A549 (cell line): ENCODE measurements around the gene TCEA2. TPM values are rescaled to one million over a fixed set of nuclear protein-coding genes. Genes with fewer than 3 reads are reported as not detected.

ENCODE experiments used
- ATAC-seq, 2 experiments: fragments of 200-7000 bp in 1 of 2; fragments of >200 bp in 1 of 2; cut with Nextera tagmentation in 1 of 2; cut with Tn5 transposase in 1 of 2; 3 replicates each; pipeline versions ENCODE4 v1.8.0 to v1.9.1; 2018 to 2020; ENCODE audit warnings: mild to moderate bottlenecking in 1 of 2, moderate library complexity in 1 of 2
- CTCF ChIA-PET: fragments of 300-600 bp; sonication (Branson Sonifier 250); formaldehyde crosslinking; extraction: SDS; loops from one replicate; lab custom pipeline; 2021; ENCODE audit warnings: antibody characterized with exemption, inconsistent platforms; lab: Yijun Ruan, JAX
- POLR2A ChIA-PET: fragments of 350-600 bp; formaldehyde crosslinking; extraction: SDS; loops from one replicate; lab custom pipeline; 2021; ENCODE audit warnings: antibody characterized with exemption, inconsistent platforms; lab: Yijun Ruan, JAX
- DNase-seq, 2 experiments: peaks; one replicate each; pipeline versions ENCODE4 v3.0.0 to v3.0.0-alpha.2; 2011 to 2016; ENCODE audit warnings: low read depth in 1 of 2, low spot score in 1 of 2
- FAIRE-seq: peaks from 2 replicates; lab custom pipeline; 2011; peaks lifted over from hg19 to GRCh38; lab: Jason Lieb, UNC
- H3K27ac ChIP-seq, 2 experiments: fragments of >200 bp; sonication (Bioruptor Twin); formaldehyde crosslinking; 3 replicates each; pipeline ENCODE4 v1.5.1; 2016 to 2017
- H3K4me1 ChIP-seq: fragments of >200 bp; sonication (Bioruptor Twin); formaldehyde crosslinking; 3 replicates; pipeline ENCODE4 v1.6.1; 2016
- H3K4me2 ChIP-seq: fragments of >200 bp; sonication (Bioruptor Twin); formaldehyde crosslinking; 3 replicates; pipeline ENCODE4 v1.6.1; 2016
- H3K4me3 ChIP-seq: fragments of >200 bp; sonication (Bioruptor Twin); formaldehyde crosslinking; 3 replicates; pipeline ENCODE4 v1.5.1; 2016
- H3K9me3 ChIP-seq: fragments of >200 bp; sonication (Bioruptor Twin); formaldehyde crosslinking; 3 replicates; pipeline ENCODE4 v1.6.1; 2016
- GATA3 ChIP-seq: IDR thresholded peaks from 2 replicates; pipeline ENCODE4 v1.6.1; 2012; ENCODE audit warnings: borderline replicate concordance
- JUN ChIP-seq, 2 experiments: fragments of >200 bp; sonication (Bioruptor Twin); formaldehyde crosslinking; IDR thresholded peaks; 2 replicates in 1 of 2; 3 replicates in 1 of 2; pipeline ENCODE4 v1.6.1; 2016 to 2017
- JUNB ChIP-seq: fragments of >200 bp; sonication (Bioruptor Twin); formaldehyde crosslinking; IDR thresholded peaks from 2 replicates; pipeline ENCODE4 v1.6.1; 2016
- MAFK ChIP-seq: fragments of 450-650 bp; IDR thresholded peaks from 2 replicates; pipeline ENCODE4 v1.6.1; 2014; ENCODE audit not compliant: partially characterized antibody
- PHF8 ChIP-seq: fragments of 200-600 bp; sonication (generic); IDR thresholded peaks from 2 replicates; pipeline ENCODE4 v1.6.1; 2016; ENCODE audit warnings: low read depth, mild to moderate bottlenecking, antibody characterized with exemption, moderate library complexity, borderline replicate concordance
- POLR2A ChIP-seq: IDR thresholded peaks from 2 replicates; pipeline ENCODE4 v1.6.1; 2012; ENCODE audit warnings: mild to moderate bottlenecking, low read length
- POLR2AphosphoS2 ChIP-seq: conservative IDR thresholded peaks from 2 replicates; pipeline ENCODE4 v1.6.1; 2012; ENCODE audit warnings: low read length, improper control_type of control experiment, inconsistent platforms
- RNF2 ChIP-seq: fragments of 200-600 bp; sonication (generic); IDR thresholded peaks from 2 replicates; pipeline ENCODE4 v1.6.1; 2016; ENCODE audit warnings: low read depth, mild to moderate bottlenecking, antibody characterized with exemption, moderate library complexity, borderline replicate concordance
- SMC3 ChIP-seq: fragments of >200 bp; sonication (Bioruptor Twin); formaldehyde crosslinking; IDR thresholded peaks from 3 replicates; pipeline ENCODE4 v1.6.1; 2018; ENCODE audit warnings: inconsistent platforms
- SREBF2 ChIP-seq: fragments of 450-650 bp; IDR thresholded peaks from 2 replicates; pipeline ENCODE4 v1.6.1; 2014; ENCODE audit warnings: mild to moderate bottlenecking, moderate library complexity
- ZFP36 ChIP-seq: fragments of 450-650 bp; IDR thresholded peaks from 2 replicates; pipeline ENCODE4 v1.6.1; 2014; ENCODE audit warnings: borderline replicate concordance; ENCODE audit not compliant: partially characterized antibody
- ZSCAN20 ChIP-seq: fragments of 250-450 bp; sonication (Bioruptor Pico); IDR thresholded peaks from 2 replicates; pipeline ENCODE4 v1.8.0; 2022; ENCODE audit warnings: mild to moderate bottlenecking, moderate library complexity
- WGBS: methylation state at CpG from one replicate; pipeline ENCODE4 v1.1.6; 2017; ENCODE audit errors: missing lambda C conversion rate; 5-methylcytosine and 5-hydroxymethylcytosine counted together
- polyA plus RNA-seq, 4 experiments: library from polyadenylated mRNA; depleted of rRNA in 3 of 4; stranded (reverse); fragments of >200 nt; fragmentation: RNase III in 1 of 4; extraction: RNeasy Plus Mini Kit Qiagen cat#74134 plus additional on column Dnase treatment in 1 of 4; gene quantifications; 2 replicates in 3 of 4; 3 replicates in 1 of 4; pipeline ENCODE4 v1.2.3, GENCODE V29; 2011 to 2017
- TF ChIP-seq, protein P1 (sequence below): fragments of 150-350 bp; IDR thresholded peaks from 2 replicates; pipeline ENCODE4 v1.6.1; 2014; ENCODE audit warnings: low read depth, mild to moderate bottlenecking, low read length
- TF ChIP-seq, protein P2 (sequence below): IDR thresholded peaks from 2 replicates; pipeline ENCODE4 v1.6.1; 2012; ENCODE audit warnings: low read depth, borderline replicate concordance
- TF ChIP-seq, protein P3 (sequence below): IDR thresholded peaks from 2 replicates; pipeline ENCODE4 v1.6.1; 2012
- TF ChIP-seq, protein P4 (sequence below): IDR thresholded peaks from 2 replicates; pipeline ENCODE4 v1.6.1; 2012
- TF ChIP-seq, protein P5 (sequence below): fragments of >200 bp; sonication (Bioruptor Twin); formaldehyde crosslinking; IDR thresholded peaks from 3 replicates; pipeline ENCODE4 v1.6.1; 2016
- TF ChIP-seq, protein P6 (sequence below): fragments of 250-450 bp; sonication (Bioruptor Pico); IDR thresholded peaks from 2 replicates; pipeline ENCODE4 v1.5.0; 2020; ENCODE audit warnings: low read depth, mild to moderate bottlenecking, moderate library complexity
- TF ChIP-seq, protein P7 (sequence below): fragments of >200 bp; sonication (Bioruptor Twin); formaldehyde crosslinking; IDR thresholded peaks from 2 replicates; pipeline ENCODE4 v1.6.1; 2016
- TF ChIP-seq, protein P8 (sequence below): fragments of 200-600 bp; sonication (generic); IDR thresholded peaks from 2 replicates; pipeline ENCODE4 v1.6.1; 2016; ENCODE audit warnings: antibody characterized with exemption, mild to moderate bottlenecking, moderate library complexity

TCEA2 gene
- polyA plus RNA-seq, 2 of the 4 experiments (the other 2 are of a cell fraction) = 11.2 to 29.8 TPM

DNA sequence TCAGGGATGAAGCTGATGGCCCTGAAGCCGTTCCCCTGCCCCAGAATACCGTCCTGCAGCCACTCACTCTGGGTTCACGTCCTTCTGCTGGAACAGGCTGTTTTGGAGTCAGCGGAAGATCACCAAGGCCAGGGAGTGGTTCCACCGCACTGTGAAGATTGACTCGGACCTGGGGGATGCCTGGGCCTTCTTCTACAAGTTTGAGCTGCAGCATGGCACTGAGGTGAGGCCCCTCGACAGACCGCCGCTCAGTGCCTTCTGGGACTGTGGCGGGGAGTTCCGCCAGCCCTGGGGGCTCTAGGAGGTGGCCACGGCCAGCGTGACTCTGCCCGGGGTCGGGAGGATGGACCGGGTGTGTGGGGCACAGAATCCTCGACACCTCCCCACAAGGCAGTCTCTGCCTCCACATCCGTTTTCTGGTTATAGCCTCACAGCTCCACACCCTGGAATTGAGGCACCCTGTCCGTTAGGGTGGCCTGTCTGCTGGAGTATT, 31.1 kb upstream of the TCEA2 start:
- ATAC-seq = no peak
- Histone ChIP-seq H3K4me3 (no peak overlapping the region), H3K9me3 (no peaks in the 10 kb centered on the region)
- CTCF ChIA-PET = interaction anchor here (1.4 to 1.5 kb wide), 2 partner anchors 9 to 58 kb away, joined by 4 read pairs; no protein-coding TSS in a partner anchor
- TF ChIP-seq, protein P1, sequence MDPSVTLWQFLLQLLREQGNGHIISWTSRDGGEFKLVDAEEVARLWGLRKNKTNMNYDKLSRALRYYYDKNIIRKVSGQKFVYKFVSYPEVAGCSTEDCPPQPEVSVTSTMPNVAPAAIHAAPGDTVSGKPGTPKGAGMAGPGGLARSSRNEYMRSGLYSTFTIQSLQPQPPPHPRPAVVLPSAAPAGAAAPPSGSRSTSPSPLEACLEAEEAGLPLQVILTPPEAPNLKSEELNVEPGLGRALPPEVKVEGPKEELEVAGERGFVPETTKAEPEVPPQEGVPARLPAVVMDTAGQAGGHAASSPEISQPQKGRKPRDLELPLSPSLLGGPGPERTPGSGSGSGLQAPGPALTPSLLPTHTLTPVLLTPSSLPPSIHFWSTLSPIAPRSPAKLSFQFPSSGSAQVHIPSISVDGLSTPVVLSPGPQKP = no peak
- TF ChIP-seq, protein P2, sequence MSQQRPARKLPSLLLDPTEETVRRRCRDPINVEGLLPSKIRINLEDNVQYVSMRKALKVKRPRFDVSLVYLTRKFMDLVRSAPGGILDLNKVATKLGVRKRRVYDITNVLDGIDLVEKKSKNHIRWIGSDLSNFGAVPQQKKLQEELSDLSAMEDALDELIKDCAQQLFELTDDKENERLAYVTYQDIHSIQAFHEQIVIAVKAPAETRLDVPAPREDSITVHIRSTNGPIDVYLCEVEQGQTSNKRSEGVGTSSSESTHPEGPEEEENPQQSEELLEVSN = no peak
- TF ChIP-seq, protein P3, sequence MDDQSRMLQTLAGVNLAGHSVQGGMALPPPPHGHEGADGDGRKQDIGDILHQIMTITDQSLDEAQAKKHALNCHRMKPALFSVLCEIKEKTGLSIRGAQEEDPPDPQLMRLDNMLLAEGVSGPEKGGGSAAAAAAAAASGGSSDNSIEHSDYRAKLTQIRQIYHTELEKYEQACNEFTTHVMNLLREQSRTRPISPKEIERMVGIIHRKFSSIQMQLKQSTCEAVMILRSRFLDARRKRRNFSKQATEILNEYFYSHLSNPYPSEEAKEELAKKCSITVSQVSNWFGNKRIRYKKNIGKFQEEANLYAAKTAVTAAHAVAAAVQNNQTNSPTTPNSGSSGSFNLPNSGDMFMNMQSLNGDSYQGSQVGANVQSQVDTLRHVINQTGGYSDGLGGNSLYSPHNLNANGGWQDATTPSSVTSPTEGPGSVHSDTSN = no peak
- TF ChIP-seq, protein P4, sequence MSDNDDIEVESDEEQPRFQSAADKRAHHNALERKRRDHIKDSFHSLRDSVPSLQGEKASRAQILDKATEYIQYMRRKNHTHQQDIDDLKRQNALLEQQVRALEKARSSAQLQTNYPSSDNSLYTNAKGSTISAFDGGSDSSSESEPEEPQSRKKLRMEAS = no peak
- TF ChIP-seq, protein P5, sequence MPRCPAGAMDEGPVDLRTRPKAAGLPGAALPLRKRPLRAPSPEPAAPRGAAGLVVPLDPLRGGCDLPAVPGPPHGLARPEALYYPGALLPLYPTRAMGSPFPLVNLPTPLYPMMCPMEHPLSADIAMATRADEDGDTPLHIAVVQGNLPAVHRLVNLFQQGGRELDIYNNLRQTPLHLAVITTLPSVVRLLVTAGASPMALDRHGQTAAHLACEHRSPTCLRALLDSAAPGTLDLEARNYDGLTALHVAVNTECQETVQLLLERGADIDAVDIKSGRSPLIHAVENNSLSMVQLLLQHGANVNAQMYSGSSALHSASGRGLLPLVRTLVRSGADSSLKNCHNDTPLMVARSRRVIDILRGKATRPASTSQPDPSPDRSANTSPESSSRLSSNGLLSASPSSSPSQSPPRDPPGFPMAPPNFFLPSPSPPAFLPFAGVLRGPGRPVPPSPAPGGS = no peak
- TF ChIP-seq, protein P6, sequence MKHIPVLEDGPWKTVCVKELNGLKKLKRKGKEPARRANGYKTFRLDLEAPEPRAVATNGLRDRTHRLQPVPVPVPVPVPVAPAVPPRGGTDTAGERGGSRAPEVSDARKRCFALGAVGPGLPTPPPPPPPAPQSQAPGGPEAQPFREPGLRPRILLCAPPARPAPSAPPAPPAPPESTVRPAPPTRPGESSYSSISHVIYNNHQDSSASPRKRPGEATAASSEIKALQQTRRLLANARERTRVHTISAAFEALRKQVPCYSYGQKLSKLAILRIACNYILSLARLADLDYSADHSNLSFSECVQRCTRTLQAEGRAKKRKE (CRISPR knock-in tag) = no peak
- TF ChIP-seq JUNB (no peak), MAFK (no peak), POLR2A (no peak), JUN (IDR thresholded peaks at IDR 0.05) (no peak), ZFP36 (no peak), SMC3 (no peak), PHF8 (no peak), POLR2AphosphoS2 (no peak), ZSCAN20 (CRISPR knock-in tag) (no peak), GATA3 (no peak), SREBF2 (no peak), RNF2 (no peak)
- TF ChIP-seq, protein P7, sequence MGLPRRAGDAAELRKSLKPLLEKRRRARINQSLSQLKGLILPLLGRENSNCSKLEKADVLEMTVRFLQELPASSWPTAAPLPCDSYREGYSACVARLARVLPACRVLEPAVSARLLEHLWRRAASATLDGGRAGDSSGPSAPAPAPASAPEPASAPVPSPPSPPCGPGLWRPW = no peak
- TF ChIP-seq, protein P8, sequence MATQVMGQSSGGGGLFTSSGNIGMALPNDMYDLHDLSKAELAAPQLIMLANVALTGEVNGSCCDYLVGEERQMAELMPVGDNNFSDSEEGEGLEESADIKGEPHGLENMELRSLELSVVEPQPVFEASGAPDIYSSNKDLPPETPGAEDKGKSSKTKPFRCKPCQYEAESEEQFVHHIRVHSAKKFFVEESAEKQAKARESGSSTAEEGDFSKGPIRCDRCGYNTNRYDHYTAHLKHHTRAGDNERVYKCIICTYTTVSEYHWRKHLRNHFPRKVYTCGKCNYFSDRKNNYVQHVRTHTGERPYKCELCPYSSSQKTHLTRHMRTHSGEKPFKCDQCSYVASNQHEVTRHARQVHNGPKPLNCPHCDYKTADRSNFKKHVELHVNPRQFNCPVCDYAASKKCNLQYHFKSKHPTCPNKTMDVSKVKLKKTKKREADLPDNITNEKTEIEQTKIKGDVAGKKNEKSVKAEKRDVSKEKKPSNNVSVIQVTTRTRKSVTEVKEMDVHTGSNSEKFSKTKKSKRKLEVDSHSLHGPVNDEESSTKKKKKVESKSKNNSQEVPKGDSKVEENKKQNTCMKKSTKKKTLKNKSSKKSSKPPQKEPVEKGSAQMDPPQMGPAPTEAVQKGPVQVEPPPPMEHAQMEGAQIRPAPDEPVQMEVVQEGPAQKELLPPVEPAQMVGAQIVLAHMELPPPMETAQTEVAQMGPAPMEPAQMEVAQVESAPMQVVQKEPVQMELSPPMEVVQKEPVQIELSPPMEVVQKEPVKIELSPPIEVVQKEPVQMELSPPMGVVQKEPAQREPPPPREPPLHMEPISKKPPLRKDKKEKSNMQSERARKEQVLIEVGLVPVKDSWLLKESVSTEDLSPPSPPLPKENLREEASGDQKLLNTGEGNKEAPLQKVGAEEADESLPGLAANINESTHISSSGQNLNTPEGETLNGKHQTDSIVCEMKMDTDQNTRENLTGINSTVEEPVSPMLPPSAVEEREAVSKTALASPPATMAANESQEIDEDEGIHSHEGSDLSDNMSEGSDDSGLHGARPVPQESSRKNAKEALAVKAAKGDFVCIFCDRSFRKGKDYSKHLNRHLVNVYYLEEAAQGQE = no peak
- TF ChIP-seq, all 56 proteins: peak for 0
- Histone ChIP-seq H3K4me1 (0 out of 3 replicates have a peak, but pooled peaks cover 2% of the 10 kb centered on the region), H3K4me2 (no peak overlapping the region), H3K27ac (no peak overlapping the region)
- WGBS = 91% methylated on average over 19 of the region's 19 CpGs
- DNase-seq = no peak
- FAIRE-seq = no peak
- POLR2A ChIA-PET = no interaction called here
